Small intestine (tissue), 7 donors: Measurements from ENCODE around the gene TOX3. TPM values are rescaled to one million over a fixed set of nuclear protein-coding genes. Genes with fewer than 3 reads are reported as not detected.

ENCODE experiments used
- DNase-seq, 2 donors: peaks; one replicate each; pipeline versions ENCODE4 v3.0.0 to v3.0.0-alpha.2; 2013
- FAIRE-seq: peaks from 2 replicates; lab custom pipeline; 2012; peaks lifted over from hg19 to GRCh38; lab: Jason Lieb, UNC
- H3K27ac ChIP-seq, 3 donors: one replicate each; pipeline ENCODE4 v1.5.1; 2013; ENCODE audit warnings: low read length in 2 of 3, mild to moderate bottlenecking in 2 of 3, control low read depth in 1 of 3, inconsistent platforms in 1 of 3, low read depth in 1 of 3, moderate library complexity in 1 of 3
- H3K27me3 ChIP-seq, 3 donors: one replicate each; pipeline ENCODE4 v1.6.1; 2013; ENCODE audit warnings: low read length in 3 of 3, inconsistent platforms in 1 of 3; ENCODE audit not compliant: control insufficient read depth in 3 of 3, insufficient read depth in 3 of 3
- H3K36me3 ChIP-seq, 3 donors: one replicate each; pipeline ENCODE4 v1.6.1; 2013; ENCODE audit warnings: low read length in 3 of 3, inconsistent platforms in 1 of 3, low read depth in 1 of 3, mild to moderate bottlenecking in 1 of 3, moderate library complexity in 1 of 3; ENCODE audit not compliant: control insufficient read depth in 3 of 3, insufficient read depth in 2 of 3
- H3K4me1 ChIP-seq, 3 donors: one replicate each; pipeline ENCODE4 v1.6.1; 2013; ENCODE audit warnings: low read length in 2 of 3, inconsistent platforms in 1 of 3, low read depth in 1 of 3, mild to moderate bottlenecking in 1 of 3, moderate library complexity in 1 of 3; ENCODE audit not compliant: control insufficient read depth in 3 of 3, insufficient read depth in 2 of 3
- H3K4me3 ChIP-seq, 3 donors: one replicate each; pipeline ENCODE4 v1.5.1; 2013; ENCODE audit warnings: low read length in 3 of 3, control low read depth in 1 of 3, inconsistent platforms in 1 of 3, low read depth in 1 of 3, mild to moderate bottlenecking in 1 of 3, moderate library complexity in 1 of 3
- H3K9me3 ChIP-seq, 2 donors: one replicate each; pipeline ENCODE4 v1.6.1; 2013; ENCODE audit warnings: low read depth in 1 of 2, low read length in 1 of 2; ENCODE audit not compliant: control insufficient read depth in 2 of 2, insufficient read depth in 1 of 2
- WGBS, 3 donors: extraction: QIAGEN DNeasy Blood & Tissue Kit; methylation state at CpG; one replicate each; pipeline ENCODE4 v1.1.7; 2013; 5-methylcytosine and 5-hydroxymethylcytosine counted together
- polyA plus RNA-seq, 4 donors: library from polyadenylated mRNA; stranded (reverse) in 3 of 4; unstranded in 1 of 4; fragments of 200-250 nt in 3 of 4; fragments of 120-200 nt in 1 of 4; gene quantifications; one replicate each; pipeline versions ENCODE4 v1.2.1 to v1.2.3, GENCODE V29; 2013
- donor health status: healthy with polysubstance abuse.
- donor health status: control.
- donor health status: control.
- donor health status: Bipolar disorder and iron deficiency.
- donor health status: healthy.

The TOX3 gene
- polyA plus RNA-seq, 4 donors: 8.9 to 13.1 (median 9.7) TPM

GRCh38 chr16:52456368-52456767 lies 90.6 kb downstream of the TOX3 start:
- Histone ChIP-seq H3K27me3 (no peaks in the 10 kb centered on the region), H3K36me3 (no peaks in the 10 kb centered on the region), H3K4me3 (no peak overlapping the region), H3K27ac (no peak overlapping the region), H3K9me3 (no peaks in the 10 kb centered on the region), H3K4me1 (peaks cover 0 to 3% (median 0%) of the 10 kb centered on the region in 3 donors)
- WGBS, 3 donors: 83 to 97% (median 85%) methylated on average over 3 of the region's 3 CpGs
- FAIRE-seq (no peak), DNase-seq (no peak)

- H3K27ac ChIP-seq: no peak overlapping the region
- H3K36me3 ChIP-seq: no peaks in the 10 kb centered on the region
- DNase-seq (no peak), FAIRE-seq (no peak)
- 82 to 87% (median 87%) methylated on average over 3 of the region's 3 CpGs for WGBS, 3 donors
- no peaks in the 10 kb centered on the region for H3K27me3 ChIP-seq
- H3K4me3 ChIP-seq: no peak overlapping the region
- peaks cover 0 to 3% (median 0%) of the 10 kb centered on the region in 3 donors for H3K4me1 ChIP-seq
- H3K9me3 ChIP-seq: no peaks in the 10 kb centered on the region
These were observed 91.2 kb downstream of the TOX3 start for GRCh38 chr16:52455549-52456277.

- H3K4me3 ChIP-seq: no peak overlapping the region
- peaks cover 0 to 4% (median 3%) of the 10 kb centered on the region in 3 donors for H3K36me3 ChIP-seq
- no peaks in the 10 kb centered on the region for H3K9me3 ChIP-seq
- peaks cover 0 to 3% (median 0%) of the 10 kb centered on the region in 3 donors for H3K4me1 ChIP-seq
- WGBS, 3 donors: 18 to 48% (median 29%) methylated on average over 1 of the region's 1 CpG
- DNase-seq (peak; percentile 50 to 68), FAIRE-seq (no peak)
- no peaks in the 10 kb centered on the region for H3K27me3 ChIP-seq
- peak overlapping the region in 2 of 3 donors; percentile 32 to 39 for H3K27ac ChIP-seq
These were observed 93.3 kb downstream of the TOX3 start for GRCh38 chr16:52453644-52454043.

GRCh38 chr16:52451971-52452421 lies 94.9 kb downstream of the TOX3 start:
- DNase-seq (peak; percentile 59 to 84), FAIRE-seq (no peak)
- no peak overlapping the region for H3K27ac ChIP-seq

GRCh38 chr16:52450916-52451315 lies 96.0 kb downstream of the TOX3 start:
- WGBS, 3 donors: 90 to 95% (median 90%) methylated on average over 6 of the region's 6 CpGs
- Histone ChIP-seq H3K27ac (no peak overlapping the region), H3K9me3 (no peaks in the 10 kb centered on the region), H3K4me1 (peaks cover 0 to 3% (median 0%) of the 10 kb centered on the region in 3 donors), H3K4me3 (no peak overlapping the region), H3K27me3 (no peaks in the 10 kb centered on the region), H3K36me3 (peaks cover 0 to 6% (median 3%) of the 10 kb centered on the region in 3 donors)
- no peak for FAIRE-seq
- no peak for DNase-seq

More at GRCh38 chr16:52451971-52452421, 94.9 kb downstream of the TOX3 start:
- peaks cover 0 to 3% (median 0%) of the 10 kb centered on the region in 3 donors for H3K4me1 ChIP-seq
- no peaks in the 10 kb centered on the region for H3K9me3 ChIP-seq
- H3K4me3 ChIP-seq: no peak overlapping the region
- 20 to 57% (median 40%) methylated on average over 5 of the region's 5 CpGs for WGBS, 3 donors
- peaks cover 0 to 6% (median 3%) of the 10 kb centered on the region in 3 donors for H3K36me3 ChIP-seq
- H3K27me3 ChIP-seq: no peaks in the 10 kb centered on the region

- Histone ChIP-seq H3K27me3 (no peaks in the 10 kb centered on the region), H3K4me1 (peaks cover 0 to 3% (median 0%) of the 10 kb centered on the region in 3 donors), H3K9me3 (no peaks in the 10 kb centered on the region), H3K4me3 (no peak overlapping the region), H3K27ac (no peak overlapping the region), H3K36me3 (peaks cover 0 to 8% (median 3%) of the 10 kb centered on the region in 3 donors)
- DNase-seq: no peak
- FAIRE-seq: no peak
- WGBS, 3 donors: 96 to 98% (median 98%) methylated on average over 7 of the region's 7 CpGs
These were observed 96.7 kb downstream of the TOX3 start for GRCh38 chr16:52450241-52450640.

- Histone ChIP-seq H3K4me1 (no peaks in the 10 kb centered on the region), H3K4me3 (no peak overlapping the region), H3K27me3 (no peaks in the 10 kb centered on the region), H3K36me3 (peaks cover 0 to 8% (median 5%) of the 10 kb centered on the region in 3 donors), H3K27ac (no peak overlapping the region), H3K9me3 (no peaks in the 10 kb centered on the region)
- DNase-seq: peak in 1 of 2 donors; percentile 6
- 67 to 79% (median 68%) methylated on average over 4 of the region's 4 CpGs for WGBS, 3 donors
- no peak for FAIRE-seq
These were observed 100.9 kb downstream of the TOX3 start for GRCh38 chr16:52446080-52446479.

GRCh38 chr16:52441886-52442285 lies 105.1 kb downstream of the TOX3 start:
- FAIRE-seq: no peak
- H3K4me3 ChIP-seq: no peak overlapping the region
- 84 to 86% (median 85%) methylated on average over 3 of the region's 3 CpGs for WGBS, 3 donors
- no peak overlapping the region for H3K27ac ChIP-seq
- no peaks in the 10 kb centered on the region for H3K4me1 ChIP-seq
- peaks cover 0 to 18% (median 13%) of the 10 kb centered on the region in 3 donors for H3K36me3 ChIP-seq
- no peaks in the 10 kb centered on the region for H3K27me3 ChIP-seq
- H3K9me3 ChIP-seq: peaks cover 0 to 1% of the 10 kb centered on the region in 2 donors
- no peak for DNase-seq
